B cell (primary cell): ENCODE measurements around the gene QRICH1.

Experiments
- EZH2 ChIP-seq: IDR thresholded peaks from 2 replicates; pipeline ENCODE4 v1.6.1; 2012; ENCODE audit warnings: borderline replicate concordance, low read depth, mild to moderate bottlenecking, moderate library complexity, low read length; ENCODE audit not compliant: insufficient read depth, poor library complexity, severe bottlenecking
- TF ChIP-seq, protein P1 (sequence below): fragments of 200-600 bp; IDR thresholded peaks from one replicate; pipeline ENCODE4 v1.8.0; 2022; ENCODE audit warnings: antibody characterized with exemption, mild to moderate bottlenecking

DNA sequence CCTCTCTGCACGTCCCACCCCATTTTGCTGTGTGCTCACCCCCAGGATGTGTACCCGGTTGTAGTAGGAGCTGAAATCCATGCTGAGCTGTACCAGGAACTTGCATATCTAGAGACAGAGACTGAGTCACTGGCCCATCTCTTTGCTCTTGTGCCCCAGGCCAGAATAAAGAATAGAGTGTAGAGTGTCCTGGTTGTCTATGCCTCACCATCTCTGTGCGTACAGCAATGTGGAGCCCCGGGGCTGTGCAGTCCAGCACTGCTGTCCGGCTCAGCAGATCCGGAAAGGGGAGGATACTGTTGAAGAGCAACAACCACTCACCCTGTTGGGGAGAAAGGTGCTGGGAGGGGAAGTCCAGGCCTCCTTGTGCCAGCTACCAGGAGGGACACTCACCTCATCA is 78.1 kb downstream of the QRICH1 start:
- TF ChIP-seq, protein P1, sequence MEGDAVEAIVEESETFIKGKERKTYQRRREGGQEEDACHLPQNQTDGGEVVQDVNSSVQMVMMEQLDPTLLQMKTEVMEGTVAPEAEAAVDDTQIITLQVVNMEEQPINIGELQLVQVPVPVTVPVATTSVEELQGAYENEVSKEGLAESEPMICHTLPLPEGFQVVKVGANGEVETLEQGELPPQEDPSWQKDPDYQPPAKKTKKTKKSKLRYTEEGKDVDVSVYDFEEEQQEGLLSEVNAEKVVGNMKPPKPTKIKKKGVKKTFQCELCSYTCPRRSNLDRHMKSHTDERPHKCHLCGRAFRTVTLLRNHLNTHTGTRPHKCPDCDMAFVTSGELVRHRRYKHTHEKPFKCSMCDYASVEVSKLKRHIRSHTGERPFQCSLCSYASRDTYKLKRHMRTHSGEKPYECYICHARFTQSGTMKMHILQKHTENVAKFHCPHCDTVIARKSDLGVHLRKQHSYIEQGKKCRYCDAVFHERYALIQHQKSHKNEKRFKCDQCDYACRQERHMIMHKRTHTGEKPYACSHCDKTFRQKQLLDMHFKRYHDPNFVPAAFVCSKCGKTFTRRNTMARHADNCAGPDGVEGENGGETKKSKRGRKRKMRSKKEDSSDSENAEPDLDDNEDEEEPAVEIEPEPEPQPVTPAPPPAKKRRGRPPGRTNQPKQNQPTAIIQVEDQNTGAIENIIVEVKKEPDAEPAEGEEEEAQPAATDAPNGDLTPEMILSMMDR = no peak
- no peak for TF ChIP-seq EZH2
